Suppressor macrophage treated with lipopolysaccharide for 4 hours (primary cell): Measurements from ENCODE around the gene VPS52.
"Not testable (repeated sequence)": the region's sequence is repeated elsewhere in the genome, so short reads cannot be mapped to it uniquely, and the experiment has no call there.

Experiments used
- DNase-seq: peaks from one replicate; pipeline ENCODE4 v3.0.0-alpha.2; 2020

VPS52 gene

GRCh38 chr6:33278810-33279209 is 7.1 kb upstream of the VPS52 start:
- no peak for DNase-seq

DNA sequence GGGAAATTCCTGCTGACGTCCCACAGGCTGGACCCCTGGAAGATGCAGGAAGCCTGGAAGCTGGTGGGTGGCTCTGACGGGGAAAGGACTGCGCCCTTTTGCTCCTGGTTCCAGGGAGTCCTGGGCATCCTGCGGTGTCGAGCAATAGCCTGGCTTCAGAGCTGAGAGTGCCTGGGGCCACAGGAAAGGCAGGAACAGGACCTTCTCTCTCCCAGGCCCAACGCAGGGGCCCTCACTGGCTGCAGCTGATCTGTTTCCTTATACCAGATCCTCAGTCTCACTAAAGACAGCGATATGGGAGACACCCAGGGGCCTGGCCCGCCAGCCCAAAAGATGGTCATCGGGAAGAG is 6.7 kb upstream of the VPS52 start:
- no peak for DNase-seq

- DNase-seq: no peak
These were observed 6.2 kb upstream of the VPS52 start for GRCh38 chr6:33277663-33278391.

DNA sequence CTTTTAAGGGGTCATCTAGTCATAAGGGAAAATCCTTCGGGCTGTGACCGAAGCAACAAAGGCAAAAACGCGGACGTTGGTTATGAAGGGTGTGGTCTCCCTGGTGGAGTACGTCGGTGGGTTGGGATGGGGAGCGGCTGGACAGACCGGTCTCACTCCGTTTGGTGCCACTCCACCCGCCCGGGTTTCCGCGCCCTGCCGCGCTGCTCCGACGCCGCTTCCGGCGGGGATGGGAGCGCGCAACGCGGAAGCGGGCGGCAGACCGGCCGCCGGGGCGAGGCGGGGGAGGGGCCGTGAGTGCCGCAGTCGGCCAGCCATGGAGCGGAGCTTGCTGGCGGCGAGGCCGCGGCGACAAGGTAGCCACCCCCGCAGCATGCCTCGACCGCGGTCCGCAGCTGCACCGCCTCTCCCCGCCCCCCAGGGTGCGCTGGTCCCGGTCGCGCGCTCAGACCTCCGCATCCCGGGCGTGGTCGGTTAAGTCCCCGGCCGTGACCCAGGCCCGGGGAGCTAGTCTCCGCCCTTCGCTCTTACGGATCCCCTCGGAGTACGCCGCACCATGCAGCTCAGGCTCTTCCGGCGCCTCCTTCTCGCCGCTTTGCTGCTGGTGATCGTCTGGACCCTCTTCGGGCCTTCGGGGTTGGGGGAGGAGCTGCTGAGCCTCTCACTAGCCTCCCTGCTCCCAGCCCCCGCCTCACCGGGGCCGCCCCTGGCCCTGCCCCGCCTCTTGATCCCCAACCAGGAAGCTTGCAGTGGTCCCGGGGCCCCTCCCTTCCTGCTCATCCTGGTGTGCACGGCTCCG is 5.4 kb upstream of the VPS52 start, which contains the start of gene B3GALT4:
Gene B3GALT4, plus strand, starts transcription at position 260 of the 799 bp plus-strand sequence. Its CDS starts 297 bp downstream, at position 557.
- peak; percentile 72 for DNase-seq

- DNase-seq: no peak
These were observed 4.8 kb upstream of the VPS52 start for GRCh38 chr6:33276581-33276863.

GRCh38 chr6:33275795-33276580 is 4.3 kb upstream of the VPS52 start:
- DNase-seq: not testable (repeated sequence)

GRCh38 chr6:33273924-33274902 is 2.5 kb upstream of the VPS52 start:
- no peak for DNase-seq

- no peak for DNase-seq
These were observed 1.6 kb upstream of the VPS52 start for GRCh38 chr6:33273129-33273923.

GRCh38 chr6:33272275-33273128 is 826 bp upstream of the VPS52 start:
- DNase-seq: no peak

- no peak for DNase-seq
These were observed 584 bp downstream of the VPS52 start for GRCh38 chr6:33271117-33271467.

- no peak for DNase-seq
These were observed 7.7 kb downstream of the VPS52 start for GRCh38 chr6:33264015-33264414.

DNA sequence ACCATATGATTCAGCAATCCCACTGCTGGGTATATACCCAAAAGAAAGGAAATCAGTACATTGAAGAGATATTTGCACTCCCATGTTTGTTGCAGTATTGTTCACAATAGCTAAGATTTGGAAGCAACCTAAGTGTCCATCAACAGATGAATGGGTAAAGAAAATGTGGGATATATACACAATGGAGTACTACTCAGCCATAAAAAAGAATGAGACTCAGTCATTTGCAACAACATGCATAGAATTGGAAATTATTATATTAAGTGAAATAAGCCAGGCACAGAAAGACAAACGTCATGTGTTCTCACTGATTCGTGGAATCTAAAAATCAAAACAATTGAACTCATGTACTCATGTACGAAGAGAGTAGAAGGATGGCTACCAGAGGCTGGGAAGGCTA is 9.2 kb downstream of the VPS52 start:
- DNase-seq: not testable (repeated sequence)

GRCh38 chr6:33259032-33259431 is 12.6 kb downstream of the VPS52 start:
- no peak for DNase-seq

- DNase-seq: no peak
These were observed 17.1 kb downstream of the VPS52 start for GRCh38 chr6:33254591-33254990.

DNA sequence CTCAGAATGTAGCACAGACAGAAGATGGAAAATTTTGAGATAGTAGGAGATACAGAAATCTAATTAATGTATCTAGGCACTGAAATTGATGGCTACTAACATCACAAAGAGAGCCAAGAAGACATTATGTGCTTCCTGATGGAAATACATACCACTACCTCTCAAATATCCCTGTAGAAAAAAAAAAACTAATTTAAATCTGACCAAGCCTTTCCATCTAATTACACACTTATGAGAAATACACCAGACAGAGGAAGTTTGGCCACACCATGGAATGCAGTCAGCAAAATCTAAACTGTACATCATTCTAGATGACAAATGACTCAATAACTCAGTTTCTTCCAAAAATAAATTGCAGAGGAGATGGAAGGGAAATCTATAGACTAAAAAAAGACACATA is 18.9 kb downstream of the VPS52 start:
- peak; percentile 35 for DNase-seq

- DNase-seq: no peak
These were observed 20.2 kb downstream of the VPS52 start for GRCh38 chr6:33251395-33252012.

DNA sequence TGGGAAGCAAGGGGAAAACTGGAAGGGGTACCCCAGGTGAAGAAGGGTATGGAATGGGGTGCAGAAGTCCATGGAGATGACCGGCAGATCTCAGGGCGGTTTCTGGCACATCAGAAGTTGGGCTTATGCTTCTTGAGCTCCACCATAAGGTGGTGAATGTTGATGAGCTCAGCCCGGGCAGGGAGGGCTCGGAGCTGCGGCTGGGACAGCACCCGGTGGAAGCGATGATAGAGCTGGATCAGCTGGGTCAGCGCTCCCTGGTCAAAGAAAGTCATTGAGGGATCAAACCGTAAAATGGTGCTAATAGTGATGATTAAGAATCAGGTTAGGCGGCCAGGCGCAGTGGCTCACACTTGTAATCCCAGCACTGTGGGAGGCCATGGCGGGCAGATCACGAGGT is 20.9 kb downstream of the VPS52 start:
- no peak for DNase-seq

GRCh38 chr6:33249732-33250630 is 21.7 kb downstream of the VPS52 start:
- DNase-seq: peak; percentile 44
